ENCODE results near the gene FIGN.

- TF ChIP-seq CTCF (conservative IDR thresholded peaks at IDR 0.05; ENCODE audit: low read depth, low read length) (no peak), EZH2 (IDR thresholded peaks at IDR 0.05; ENCODE audit: low read length, unreplicated experiment) (no peak), EZH2phosphoT487 (IDR thresholded peaks at IDR 0.05; ENCODE audit: borderline replicate concordance, low read length) (no peak)
These were observed 135.0 kb downstream of the FIGN start for GRCh38 chr2:163600801-163601200.
